ENCODE measurements around the gene MPPED1. TPM values are rescaled to one million over a fixed set of nuclear protein-coding genes. Genes with fewer than 3 reads are reported as not detected.

The MPPED1 gene
- polyA plus RNA-seq, 1 of the 3 experiments (the other 2 are of a cell fraction): 0.03 TPM

DNA sequence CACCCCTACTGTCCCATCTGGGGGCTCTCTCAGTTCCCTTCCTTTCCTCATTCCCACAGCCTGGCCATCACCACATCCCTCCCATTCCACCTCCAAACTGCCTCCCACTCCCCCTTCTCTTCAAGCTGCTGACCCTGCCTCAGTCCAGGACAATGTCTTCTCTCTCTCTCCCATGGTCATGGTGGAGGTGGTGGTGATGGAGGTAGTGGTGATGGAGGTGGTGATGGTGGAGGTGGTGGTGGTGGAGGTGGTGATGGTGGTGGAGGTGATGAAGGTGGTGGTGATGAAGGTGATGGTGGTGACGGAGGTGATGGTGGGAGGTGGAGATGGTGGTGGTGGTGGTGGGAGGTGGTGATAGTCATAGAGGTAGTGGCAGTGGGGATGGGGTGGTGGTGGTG lies 87.0 kb downstream of the MPPED1 start:
- H3F3A ChIP-seq (replicated peaks; ENCODE audit: insufficient read depth): no peaks in the 10 kb centered on the region
- POLR2A ChIA-PET: no interaction called here
- CTCF ChIA-PET: no interaction called here

More for the DNA sequence above, 87.0 kb downstream of the MPPED1 start:
- Histone ChIP-seq H3K4me2 (no peak overlapping the region), H2AFZ (ENCODE audit: low read depth) (no peak overlapping the region), H3K4me1 (ENCODE audit: control insufficient read depth in 1 of 2, insufficient read depth in 2 of 2, low read depth in 1 of 2, low read length in 1 of 2) (no peaks in the 10 kb centered on the region), H3K9me2 (no peaks in the 10 kb centered on the region), H3K79me2 (ENCODE audit: insufficient read depth) (no peaks in the 10 kb centered on the region), H3K9ac (no peak overlapping the region), H4K20me1 (ENCODE audit: insufficient read depth) (no peaks in the 10 kb centered on the region), H3K36me3 (replicated peaks in 1 of 2; ENCODE audit: control insufficient read depth in 1 of 2, insufficient read depth in 2 of 2, low read length in 1 of 2) (no peaks in the 10 kb centered on the region), H3K4me3 (ENCODE audit: low read depth in 2 of 2, low read length in 1 of 2) (no peak overlapping the region), H3K9me3 (no peaks in the 10 kb centered on the region), H3K27ac (ENCODE audit: low read depth in 2 of 2, low read length in 1 of 2) (no peak overlapping the region), H3K27me3 (ENCODE audit: insufficient read depth) (no peaks in the 10 kb centered on the region)
- TF ChIP-seq, protein P1, sequence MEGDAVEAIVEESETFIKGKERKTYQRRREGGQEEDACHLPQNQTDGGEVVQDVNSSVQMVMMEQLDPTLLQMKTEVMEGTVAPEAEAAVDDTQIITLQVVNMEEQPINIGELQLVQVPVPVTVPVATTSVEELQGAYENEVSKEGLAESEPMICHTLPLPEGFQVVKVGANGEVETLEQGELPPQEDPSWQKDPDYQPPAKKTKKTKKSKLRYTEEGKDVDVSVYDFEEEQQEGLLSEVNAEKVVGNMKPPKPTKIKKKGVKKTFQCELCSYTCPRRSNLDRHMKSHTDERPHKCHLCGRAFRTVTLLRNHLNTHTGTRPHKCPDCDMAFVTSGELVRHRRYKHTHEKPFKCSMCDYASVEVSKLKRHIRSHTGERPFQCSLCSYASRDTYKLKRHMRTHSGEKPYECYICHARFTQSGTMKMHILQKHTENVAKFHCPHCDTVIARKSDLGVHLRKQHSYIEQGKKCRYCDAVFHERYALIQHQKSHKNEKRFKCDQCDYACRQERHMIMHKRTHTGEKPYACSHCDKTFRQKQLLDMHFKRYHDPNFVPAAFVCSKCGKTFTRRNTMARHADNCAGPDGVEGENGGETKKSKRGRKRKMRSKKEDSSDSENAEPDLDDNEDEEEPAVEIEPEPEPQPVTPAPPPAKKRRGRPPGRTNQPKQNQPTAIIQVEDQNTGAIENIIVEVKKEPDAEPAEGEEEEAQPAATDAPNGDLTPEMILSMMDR (IDR thresholded peaks at IDR 0.05): no peak
- TF ChIP-seq, protein P2, sequence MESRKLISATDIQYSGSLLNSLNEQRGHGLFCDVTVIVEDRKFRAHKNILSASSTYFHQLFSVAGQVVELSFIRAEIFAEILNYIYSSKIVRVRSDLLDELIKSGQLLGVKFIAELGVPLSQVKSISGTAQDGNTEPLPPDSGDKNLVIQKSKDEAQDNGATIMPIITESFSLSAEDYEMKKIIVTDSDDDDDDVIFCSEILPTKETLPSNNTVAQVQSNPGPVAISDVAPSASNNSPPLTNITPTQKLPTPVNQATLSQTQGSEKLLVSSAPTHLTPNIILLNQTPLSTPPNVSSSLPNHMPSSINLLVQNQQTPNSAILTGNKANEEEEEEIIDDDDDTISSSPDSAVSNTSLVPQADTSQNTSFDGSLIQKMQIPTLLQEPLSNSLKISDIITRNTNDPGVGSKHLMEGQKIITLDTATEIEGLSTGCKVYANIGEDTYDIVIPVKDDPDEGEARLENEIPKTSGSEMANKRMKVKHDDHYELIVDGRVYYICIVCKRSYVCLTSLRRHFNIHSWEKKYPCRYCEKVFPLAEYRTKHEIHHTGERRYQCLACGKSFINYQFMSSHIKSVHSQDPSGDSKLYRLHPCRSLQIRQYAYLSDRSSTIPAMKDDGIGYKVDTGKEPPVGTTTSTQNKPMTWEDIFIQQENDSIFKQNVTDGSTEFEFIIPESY (IDR thresholded peaks at IDR 0.05; ENCODE audit: borderline replicate concordance, low read depth): no peak
- TF ChIP-seq SIN3A (IDR thresholded peaks at IDR 0.05; ENCODE audit: borderline replicate concordance, low read depth, low read length) (no peak), FOSL2 (IDR thresholded peaks at IDR 0.05; ENCODE audit: borderline replicate concordance, low read depth) (no peak), CHD2 (IDR thresholded peaks at IDR 0.05; ENCODE audit: low read length, partially characterized antibody) (no peak), MXI1 (IDR thresholded peaks at IDR 0.05; ENCODE audit: low read depth, low read length) (no peak), RFX5 (IDR thresholded peaks at IDR 0.05; ENCODE audit: low read length) (no peak), NFIC (IDR thresholded peaks at IDR 0.05; ENCODE audit: borderline replicate concordance) (no peak), TAF1 (IDR thresholded peaks at IDR 0.05; ENCODE audit: borderline replicate concordance, low read depth, low read length) (no peak), EZH2phosphoT487 (IDR thresholded peaks at IDR 0.05; ENCODE audit: borderline replicate concordance, low read depth) (no peak), TCF12 (IDR thresholded peaks at IDR 0.05) (no peak), MEF2A (IDR thresholded peaks at IDR 0.05; ENCODE audit: borderline replicate concordance, low read depth) (no peak)
- TF ChIP-seq, protein P3, sequence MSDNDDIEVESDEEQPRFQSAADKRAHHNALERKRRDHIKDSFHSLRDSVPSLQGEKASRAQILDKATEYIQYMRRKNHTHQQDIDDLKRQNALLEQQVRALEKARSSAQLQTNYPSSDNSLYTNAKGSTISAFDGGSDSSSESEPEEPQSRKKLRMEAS (IDR thresholded peaks at IDR 0.05; ENCODE audit: low read depth): no peak
- TF ChIP-seq, protein P4, sequence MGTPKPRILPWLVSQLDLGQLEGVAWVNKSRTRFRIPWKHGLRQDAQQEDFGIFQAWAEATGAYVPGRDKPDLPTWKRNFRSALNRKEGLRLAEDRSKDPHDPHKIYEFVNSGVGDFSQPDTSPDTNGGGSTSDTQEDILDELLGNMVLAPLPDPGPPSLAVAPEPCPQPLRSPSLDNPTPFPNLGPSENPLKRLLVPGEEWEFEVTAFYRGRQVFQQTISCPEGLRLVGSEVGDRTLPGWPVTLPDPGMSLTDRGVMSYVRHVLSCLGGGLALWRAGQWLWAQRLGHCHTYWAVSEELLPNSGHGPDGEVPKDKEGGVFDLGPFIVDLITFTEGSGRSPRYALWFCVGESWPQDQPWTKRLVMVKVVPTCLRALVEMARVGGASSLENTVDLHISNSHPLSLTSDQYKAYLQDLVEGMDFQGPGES (IDR thresholded peaks at IDR 0.05; ENCODE audit: low read depth, low read length): no peak
- TF ChIP-seq, protein P5, sequence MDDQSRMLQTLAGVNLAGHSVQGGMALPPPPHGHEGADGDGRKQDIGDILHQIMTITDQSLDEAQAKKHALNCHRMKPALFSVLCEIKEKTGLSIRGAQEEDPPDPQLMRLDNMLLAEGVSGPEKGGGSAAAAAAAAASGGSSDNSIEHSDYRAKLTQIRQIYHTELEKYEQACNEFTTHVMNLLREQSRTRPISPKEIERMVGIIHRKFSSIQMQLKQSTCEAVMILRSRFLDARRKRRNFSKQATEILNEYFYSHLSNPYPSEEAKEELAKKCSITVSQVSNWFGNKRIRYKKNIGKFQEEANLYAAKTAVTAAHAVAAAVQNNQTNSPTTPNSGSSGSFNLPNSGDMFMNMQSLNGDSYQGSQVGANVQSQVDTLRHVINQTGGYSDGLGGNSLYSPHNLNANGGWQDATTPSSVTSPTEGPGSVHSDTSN (IDR thresholded peaks at IDR 0.05): no peak
- TF ChIP-seq, protein P6, sequence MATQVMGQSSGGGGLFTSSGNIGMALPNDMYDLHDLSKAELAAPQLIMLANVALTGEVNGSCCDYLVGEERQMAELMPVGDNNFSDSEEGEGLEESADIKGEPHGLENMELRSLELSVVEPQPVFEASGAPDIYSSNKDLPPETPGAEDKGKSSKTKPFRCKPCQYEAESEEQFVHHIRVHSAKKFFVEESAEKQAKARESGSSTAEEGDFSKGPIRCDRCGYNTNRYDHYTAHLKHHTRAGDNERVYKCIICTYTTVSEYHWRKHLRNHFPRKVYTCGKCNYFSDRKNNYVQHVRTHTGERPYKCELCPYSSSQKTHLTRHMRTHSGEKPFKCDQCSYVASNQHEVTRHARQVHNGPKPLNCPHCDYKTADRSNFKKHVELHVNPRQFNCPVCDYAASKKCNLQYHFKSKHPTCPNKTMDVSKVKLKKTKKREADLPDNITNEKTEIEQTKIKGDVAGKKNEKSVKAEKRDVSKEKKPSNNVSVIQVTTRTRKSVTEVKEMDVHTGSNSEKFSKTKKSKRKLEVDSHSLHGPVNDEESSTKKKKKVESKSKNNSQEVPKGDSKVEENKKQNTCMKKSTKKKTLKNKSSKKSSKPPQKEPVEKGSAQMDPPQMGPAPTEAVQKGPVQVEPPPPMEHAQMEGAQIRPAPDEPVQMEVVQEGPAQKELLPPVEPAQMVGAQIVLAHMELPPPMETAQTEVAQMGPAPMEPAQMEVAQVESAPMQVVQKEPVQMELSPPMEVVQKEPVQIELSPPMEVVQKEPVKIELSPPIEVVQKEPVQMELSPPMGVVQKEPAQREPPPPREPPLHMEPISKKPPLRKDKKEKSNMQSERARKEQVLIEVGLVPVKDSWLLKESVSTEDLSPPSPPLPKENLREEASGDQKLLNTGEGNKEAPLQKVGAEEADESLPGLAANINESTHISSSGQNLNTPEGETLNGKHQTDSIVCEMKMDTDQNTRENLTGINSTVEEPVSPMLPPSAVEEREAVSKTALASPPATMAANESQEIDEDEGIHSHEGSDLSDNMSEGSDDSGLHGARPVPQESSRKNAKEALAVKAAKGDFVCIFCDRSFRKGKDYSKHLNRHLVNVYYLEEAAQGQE (IDR thresholded peaks at IDR 0.05; ENCODE audit: low read depth, low read length): no peak
- 43% methylated on average over 1 of the region's 1 CpG for WGBS (ENCODE audit: low lambda C conversion rate)
- DNase-seq: no peak
